ENCODE results near the gene INPP5A.
"Not testable (repeated sequence)": the region's sequence is repeated elsewhere in the genome, so short reads cannot be mapped to it uniquely, and the experiment has no call there.

- TF ChIP-seq POLR2A, POLR2AphosphoS5, CTCF (IDR thresholded peaks at IDR 0.05): not testable (repeated sequence)
Measured at GRCh38 chr10:132704815-132705064, 167.2 kb downstream of the INPP5A start.
